ENCODE results near the gene IER3. TPM values are rescaled to one million over a fixed set of nuclear protein-coding genes. Genes with fewer than 3 reads are reported as not detected.
A peak's percentile ranks its signal among the peaks of the same experiment; 100 is the strongest.

Gene IER3
- total and polyA plus RNA-seq, 2 of the 13 experiments (the other 11 are each of a cell fraction or from before 2014, with no cell fraction given) = 51.1 to 131 TPM

DNA sequence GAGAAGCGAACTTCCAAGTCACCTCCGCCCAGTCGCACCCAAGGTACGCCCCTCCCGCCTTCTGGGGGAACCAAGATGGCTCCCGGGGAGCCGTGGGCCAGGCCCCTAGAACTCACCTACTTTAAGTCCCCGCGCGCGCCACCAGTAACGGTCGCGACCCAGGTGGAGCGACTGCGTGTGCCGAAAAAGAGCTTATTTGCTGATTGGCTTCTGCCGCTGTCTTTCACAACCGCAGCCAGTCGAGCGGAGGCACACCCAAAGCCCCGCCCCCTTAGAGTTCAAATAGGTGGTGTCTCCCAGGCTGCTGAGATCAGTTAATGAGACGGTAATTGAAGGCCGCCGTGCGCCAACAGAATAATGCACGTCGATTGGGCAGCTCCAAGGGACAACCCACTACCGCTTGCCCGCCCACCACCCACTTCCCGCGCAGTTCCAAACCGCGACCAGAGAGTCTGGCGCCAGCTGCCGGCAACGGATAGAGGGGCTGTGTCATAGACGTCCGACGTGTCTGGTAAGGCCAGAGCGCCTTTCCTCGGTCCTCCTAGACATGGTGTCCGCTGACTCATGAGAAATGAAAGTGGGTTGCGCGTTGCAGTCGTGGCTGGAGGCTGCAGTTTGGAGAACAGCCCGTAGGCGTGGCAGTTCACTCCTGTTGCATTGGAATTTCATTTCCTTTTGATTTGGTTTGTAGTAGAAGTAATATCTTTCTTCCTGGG is 27.1 kb downstream of the IER3 start, which contains the start of gene MDC1 (continued):
- TF ChIP-seq, protein P1, sequence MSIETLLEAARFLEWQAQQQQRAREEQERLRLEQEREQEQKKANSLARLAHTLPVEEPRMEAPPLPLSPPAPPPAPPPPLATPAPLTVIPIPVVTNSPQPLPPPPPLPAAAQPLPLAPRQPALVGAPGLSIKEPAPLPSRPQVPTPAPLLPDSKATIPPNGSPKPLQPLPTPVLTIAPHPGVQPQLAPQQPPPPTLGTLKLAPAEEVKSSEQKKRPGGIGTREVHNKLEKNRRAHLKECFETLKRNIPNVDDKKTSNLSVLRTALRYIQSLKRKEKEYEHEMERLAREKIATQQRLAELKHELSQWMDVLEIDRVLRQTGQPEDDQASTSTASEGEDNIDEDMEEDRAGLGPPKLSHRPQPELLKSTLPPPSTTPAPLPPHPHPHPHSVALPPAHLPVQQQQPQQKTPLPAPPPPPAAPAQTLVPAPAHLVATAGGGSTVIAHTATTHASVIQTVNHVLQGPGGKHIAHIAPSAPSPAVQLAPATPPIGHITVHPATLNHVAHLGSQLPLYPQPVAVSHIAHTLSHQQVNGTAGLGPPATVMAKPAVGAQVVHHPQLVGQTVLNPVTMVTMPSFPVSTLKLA (IDR thresholded peaks at IDR 0.05) = peak; percentile 72
- TF ChIP-seq, protein P2, sequence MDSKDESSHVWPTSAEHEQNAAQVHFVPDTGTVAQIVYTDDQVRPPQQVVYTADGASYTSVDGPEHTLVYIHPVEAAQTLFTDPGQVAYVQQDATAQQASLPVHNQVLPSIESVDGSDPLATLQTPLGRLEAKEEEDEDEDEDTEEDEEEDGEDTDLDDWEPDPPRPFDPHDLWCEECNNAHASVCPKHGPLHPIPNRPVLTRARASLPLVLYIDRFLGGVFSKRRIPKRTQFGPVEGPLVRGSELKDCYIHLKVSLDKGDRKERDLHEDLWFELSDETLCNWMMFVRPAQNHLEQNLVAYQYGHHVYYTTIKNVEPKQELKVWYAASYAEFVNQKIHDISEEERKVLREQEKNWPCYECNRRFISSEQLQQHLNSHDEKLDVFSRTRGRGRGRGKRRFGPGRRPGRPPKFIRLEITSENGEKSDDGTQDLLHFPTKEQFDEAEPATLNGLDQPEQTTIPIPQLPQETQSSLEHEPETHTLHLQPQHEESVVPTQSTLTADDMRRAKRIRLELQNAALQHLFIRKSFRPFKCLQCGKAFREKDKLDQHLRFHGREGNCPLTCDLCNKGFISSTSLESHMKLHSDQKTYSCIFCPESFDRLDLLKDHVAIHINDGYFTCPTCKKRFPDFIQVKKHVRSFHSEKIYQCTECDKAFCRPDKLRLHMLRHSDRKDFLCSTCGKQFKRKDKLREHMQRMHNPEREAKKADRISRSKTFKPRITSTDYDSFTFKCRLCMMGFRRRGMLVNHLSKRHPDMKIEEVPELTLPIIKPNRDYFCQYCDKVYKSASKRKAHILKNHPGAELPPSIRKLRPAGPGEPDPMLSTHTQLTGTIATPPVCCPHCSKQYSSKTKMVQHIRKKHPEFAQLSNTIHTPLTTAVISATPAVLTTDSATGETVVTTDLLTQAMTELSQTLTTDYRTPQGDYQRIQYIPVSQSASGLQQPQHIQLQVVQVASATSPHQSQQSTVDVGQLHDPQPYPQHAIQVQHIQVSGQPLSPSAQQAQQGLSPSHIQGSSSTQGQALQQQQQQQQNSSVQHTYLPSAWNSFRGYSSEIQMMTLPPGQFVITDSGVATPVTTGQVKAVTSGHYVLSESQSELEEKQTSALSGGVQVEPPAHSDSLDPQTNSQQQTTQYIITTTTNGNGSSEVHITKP (CRISPR knock-in tag; IDR thresholded peaks at IDR 0.05; ENCODE audit: low read depth) = no peak; the same call in 1 of the 2 replicates
- TF ChIP-seq ZNF335 (CRISPR knock-in tag; IDR thresholded peaks at IDR 0.05) (peak; percentile 80), MTA3 (CRISPR knock-in tag; IDR thresholded peaks at IDR 0.05) (peak; percentile 27; the same call in 1 of the 2 replicates), AGO1 (IDR thresholded peaks at IDR 0.05; ENCODE audit: low read depth, low read length, poor library complexity, severe bottlenecking) (no peak), ELF1 (CRISPR knock-in tag; IDR thresholded peaks at IDR 0.05) (peak; percentile 86), U2AF2 (IDR thresholded peaks at IDR 0.05; ENCODE audit: low read depth, low read length) (no peak), ZC3H13 (CRISPR knock-in tag; IDR thresholded peaks at IDR 0.05) (peak; percentile 96), TRIM24 (CRISPR knock-in tag; IDR thresholded peaks at IDR 0.05) (no peak), ZNF792 (CRISPR knock-in tag; IDR thresholded peaks at IDR 0.05) (peak; percentile 98), HDAC1 (CRISPR knock-in tag; IDR thresholded peaks at IDR 0.05) (peak; percentile 99), ZFP36L1 (CRISPR knock-in tag; IDR thresholded peaks at IDR 0.05) (peak; percentile 99), ZNF672 (CRISPR knock-in tag; IDR thresholded peaks at IDR 0.05) (0 out of 2 replicates have a peak, but pooled peaks have one; percentile 53), NCOA2 (CRISPR knock-in tag; IDR thresholded peaks at IDR 0.05) (peak; percentile 80; the same call in 1 of the 2 replicates), SMAD3 (CRISPR knock-in tag; IDR thresholded peaks at IDR 0.05) (peak; percentile 96; the same call in 1 of the 2 replicates), CBX2 (IDR thresholded peaks at IDR 0.05; ENCODE audit: low read depth, low read length) (no peak), CBX2 (CRISPR knock-in tag; IDR thresholded peaks at IDR 0.05; ENCODE audit: low read depth) (peak; percentile 82; the same call in 1 of the 2 replicates), ZNF44 (CRISPR knock-in tag; IDR thresholded peaks at IDR 0.05) (peak; percentile 88; the same call in 1 of the 2 replicates), PCBP2 (optimal IDR thresholded peaks at IDR 0.05; ENCODE audit: low read depth, low read length, poor library complexity, severe bottlenecking) (no peak), ZNF33A (CRISPR knock-in tag; IDR thresholded peaks at IDR 0.05; ENCODE audit: borderline replicate concordance) (no peak; the same call in 1 of the 2 replicates), ZBTB42 (CRISPR knock-in tag; IDR thresholded peaks at IDR 0.05) (no peak), ZNF296 (CRISPR knock-in tag; conservative IDR thresholded peaks at IDR 0.05) (no peak), ZNF256 (CRISPR knock-in tag; conservative IDR thresholded peaks at IDR 0.05) (0 out of 2 replicates have a peak, but pooled peaks have one; percentile 20)
- TF ChIP-seq, protein P3, sequence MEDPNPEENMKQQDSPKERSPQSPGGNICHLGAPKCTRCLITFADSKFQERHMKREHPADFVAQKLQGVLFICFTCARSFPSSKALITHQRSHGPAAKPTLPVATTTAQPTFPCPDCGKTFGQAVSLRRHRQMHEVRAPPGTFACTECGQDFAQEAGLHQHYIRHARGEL (CRISPR knock-in tag; IDR thresholded peaks at IDR 0.05) = no peak
- TF ChIP-seq, protein P4, sequence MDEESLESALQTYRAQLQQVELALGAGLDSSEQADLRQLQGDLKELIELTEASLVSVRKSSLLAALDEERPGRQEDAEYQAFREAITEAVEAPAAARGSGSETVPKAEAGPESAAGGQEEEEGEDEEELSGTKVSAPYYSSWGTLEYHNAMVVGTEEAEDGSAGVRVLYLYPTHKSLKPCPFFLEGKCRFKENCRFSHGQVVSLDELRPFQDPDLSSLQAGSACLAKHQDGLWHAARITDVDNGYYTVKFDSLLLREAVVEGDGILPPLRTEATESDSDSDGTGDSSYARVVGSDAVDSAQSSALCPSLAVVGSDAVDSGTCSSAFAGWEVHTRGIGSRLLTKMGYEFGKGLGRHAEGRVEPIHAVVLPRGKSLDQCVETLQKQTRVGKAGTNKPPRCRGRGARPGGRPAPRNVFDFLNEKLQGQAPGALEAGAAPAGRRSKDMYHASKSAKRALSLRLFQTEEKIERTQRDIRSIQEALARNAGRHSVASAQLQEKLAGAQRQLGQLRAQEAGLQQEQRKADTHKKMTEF (CRISPR knock-in tag; IDR thresholded peaks at IDR 0.05) = peak; percentile 98
